WTC11 (cell line): ENCODE results near the gene OTUB2. TPM values are rescaled to one million over a fixed set of nuclear protein-coding genes. Genes with fewer than 3 reads are reported as not detected.

Experiments used
- ATAC-seq: fragments of 200-7000 bp; cut with Tn5 transposase; 2 replicates; pipeline ENCODE4 v1.10.0; 2021; ENCODE audit warnings: mild to moderate bottlenecking, moderate library complexity
- CTCF ChIA-PET: fragments of 300-600 bp; sonication (Branson Sonifier 250); formaldehyde crosslinking; loops from one replicate; lab custom pipeline; 2021; ENCODE audit warnings: antibody characterized with exemption; lab: Charles Lee
- POLR2A ChIA-PET: fragments of 350-600 bp; sonication (Branson Sonifier 250); formaldehyde crosslinking; loops from one replicate; lab custom pipeline; 2021; ENCODE audit warnings: antibody characterized with exemption; lab: Charles Lee
- DNase-seq: peaks from one replicate; pipeline ENCODE4 v3.0.0; 2021; ENCODE audit warnings: low spot score
- H3K27ac Mint-ChIP-seq: 2 replicates; pipeline ENCODE4 v1.8.0; 2021; ENCODE audit warnings: mixed read lengths
- H3K27me3 Mint-ChIP-seq: 2 replicates; pipeline ENCODE4 v1.8.0; 2021; ENCODE audit warnings: low read depth, mild to moderate bottlenecking, moderate library complexity, mixed read lengths
- H3K36me3 Mint-ChIP-seq: 2 replicates; pipeline ENCODE4 v1.8.0; 2021; ENCODE audit warnings: mixed read lengths
- H3K4me1 Mint-ChIP-seq: 2 replicates; pipeline ENCODE4 v1.8.0; 2022; ENCODE audit warnings: mixed read lengths
- H3K4me3 Mint-ChIP-seq: 2 replicates; pipeline ENCODE4 v1.8.0; 2021; ENCODE audit warnings: mild to moderate bottlenecking, moderate library complexity, mixed read lengths
- H3K9me3 Mint-ChIP-seq: 2 replicates; pipeline ENCODE4 v1.8.0; 2021; ENCODE audit warnings: mixed read lengths
- AFF4 ChIP-seq: sonication (generic); formaldehyde crosslinking; IDR thresholded peaks from 2 replicates; pipeline ENCODE4 v1.8.1; 2023; ENCODE audit warnings: mild to moderate bottlenecking, missing genetic modification reagents, borderline replicate concordance
- ATF2 ChIP-seq: sonication (generic); formaldehyde crosslinking; IDR thresholded peaks from 2 replicates; pipeline ENCODE4 v1.8.1; 2022; ENCODE audit warnings: low read depth, missing genetic modification reagents, borderline replicate concordance
- ATF3 ChIP-seq: sonication (generic); formaldehyde crosslinking; conservative IDR thresholded peaks from 2 replicates; pipeline ENCODE4 v1.8.1; 2022; ENCODE audit warnings: mild to moderate bottlenecking, missing genetic modification reagents
- E2F4 ChIP-seq: sonication (generic); formaldehyde crosslinking; IDR thresholded peaks from 2 replicates; pipeline ENCODE4 v1.8.1; 2022; ENCODE audit warnings: low read depth, mild to moderate bottlenecking, moderate library complexity, missing genetic modification reagents, borderline replicate concordance
- GABPB1 ChIP-seq: sonication (generic); formaldehyde crosslinking; IDR thresholded peaks from 2 replicates; pipeline ENCODE4 v1.8.1; 2023; ENCODE audit warnings: mild to moderate bottlenecking, missing genetic modification reagents
- JAZF1 ChIP-seq: fragments of 250-450 bp; sonication (Bioruptor Pico); IDR thresholded peaks from 2 replicates; pipeline ENCODE4 v1.9.0; 2021; ENCODE audit warnings: moderate library complexity, mild to moderate bottlenecking, inconsistent platforms
- MLX ChIP-seq: sonication (generic); formaldehyde crosslinking; IDR thresholded peaks from 2 replicates; pipeline ENCODE4 v1.8.1; 2023; ENCODE audit warnings: mild to moderate bottlenecking, missing genetic modification reagents, moderate library complexity
- MXD4 ChIP-seq: fragments of 250-450 bp; sonication (Bioruptor Pico); IDR thresholded peaks from 2 replicates; pipeline ENCODE4 v1.8.0; 2021; ENCODE audit warnings: mild to moderate bottlenecking, moderate library complexity, borderline replicate concordance
- MYBL2 ChIP-seq: sonication (generic); formaldehyde crosslinking; IDR thresholded peaks from 2 replicates; pipeline ENCODE4 v1.8.1; 2023; ENCODE audit warnings: mild to moderate bottlenecking, moderate library complexity, missing genetic modification reagents
- NR3C1 ChIP-seq: sonication (generic); formaldehyde crosslinking; conservative IDR thresholded peaks from 2 replicates; pipeline ENCODE4 v1.8.1; 2023; ENCODE audit warnings: low read depth, mild to moderate bottlenecking, missing genetic modification reagents
- PRDM15 ChIP-seq: sonication (generic); formaldehyde crosslinking; IDR thresholded peaks from 2 replicates; pipeline ENCODE4 v1.8.0; 2022; ENCODE audit warnings: missing genetic modification reagents
- TEAD1 ChIP-seq: sonication (generic); formaldehyde crosslinking; IDR thresholded peaks from 2 replicates; pipeline ENCODE4 v1.8.0; 2022; ENCODE audit warnings: mild to moderate bottlenecking, missing genetic modification reagents
- ZNF121 ChIP-seq: sonication (generic); formaldehyde crosslinking; IDR thresholded peaks from 2 replicates; pipeline ENCODE4 v1.8.0; 2023; ENCODE audit warnings: missing genetic modification reagents
- ZNF232 ChIP-seq: sonication (generic); formaldehyde crosslinking; IDR thresholded peaks from 2 replicates; pipeline ENCODE4 v1.8.0; 2022; ENCODE audit warnings: mild to moderate bottlenecking, missing genetic modification reagents
- total RNA-seq: library from RNA; stranded (reverse); gene quantifications from 3 replicates; pipeline ENCODE4 v1.2.3, GENCODE V29; 2021
- TF ChIP-seq, protein P1 (sequence below): fragments of 250-450 bp; sonication (Bioruptor Pico); conservative IDR thresholded peaks from 2 replicates; pipeline ENCODE4 v1.9.0; 2021; ENCODE audit warnings: mild to moderate bottlenecking

OTUB2 gene
- total RNA-seq, 1 experiment from 2014 or later: 3.5 TPM

DNA sequence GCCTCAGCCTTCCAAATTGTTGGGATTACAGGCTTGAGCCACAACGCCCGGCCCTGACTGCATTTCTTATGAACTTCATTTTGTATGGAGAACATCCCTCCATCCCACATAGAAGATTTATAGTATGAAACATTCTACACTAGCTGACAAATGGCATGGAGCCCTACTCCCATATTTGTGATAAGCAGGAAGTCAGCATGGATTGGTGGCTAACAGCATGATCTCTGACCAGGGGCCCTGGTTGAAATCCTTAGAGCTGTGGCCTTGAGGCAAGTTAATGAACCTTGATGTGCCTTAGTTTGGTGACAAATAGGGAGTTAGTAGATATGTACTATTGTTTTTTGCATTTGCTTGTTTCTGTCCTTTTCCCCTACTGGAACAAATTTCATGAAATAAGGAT is 67.3 kb downstream of the OTUB2 start:
- DNase-seq (no peak), ATAC-seq (no peak)
- Mint-ChIP-seq H3K4me3 (no peak overlapping the region), H3K27ac (no peak overlapping the region), H3K9me3 (no peaks in the 10 kb centered on the region), H3K27me3 (no peaks in the 10 kb centered on the region), H3K4me1 (no peaks in the 10 kb centered on the region), H3K36me3 (no peaks in the 10 kb centered on the region)
- POLR2A ChIA-PET: no interaction called here
- CTCF ChIA-PET: interaction anchor here (1.2 kb wide), 1 partner anchor 21 kb away, joined by 3 read pairs; no protein-coding TSS in a partner anchor
- TF ChIP-seq MYBL2 (CRISPR knock-in tag): no peak
- TF ChIP-seq TEAD1 (CRISPR knock-in tag): no peak
- TF ChIP-seq PRDM15 (CRISPR knock-in tag): no peak
- no peak for TF ChIP-seq ZNF121 (CRISPR knock-in tag)
- TF ChIP-seq MXD4 (CRISPR knock-in tag): no peak
- TF ChIP-seq ZNF232 (CRISPR knock-in tag): no peak
- TF ChIP-seq ATF3 (CRISPR knock-in tag): no peak
- no peak for TF ChIP-seq MLX (CRISPR knock-in tag)
- no peak for TF ChIP-seq ATF2 (CRISPR knock-in tag)
- TF ChIP-seq E2F4: no peak
- no peak for TF ChIP-seq GABPB1 (CRISPR knock-in tag)
- TF ChIP-seq JAZF1 (CRISPR knock-in tag): no peak
- no peak for TF ChIP-seq NR3C1 (CRISPR knock-in tag)
- TF ChIP-seq AFF4: no peak
- TF ChIP-seq, protein P1, sequence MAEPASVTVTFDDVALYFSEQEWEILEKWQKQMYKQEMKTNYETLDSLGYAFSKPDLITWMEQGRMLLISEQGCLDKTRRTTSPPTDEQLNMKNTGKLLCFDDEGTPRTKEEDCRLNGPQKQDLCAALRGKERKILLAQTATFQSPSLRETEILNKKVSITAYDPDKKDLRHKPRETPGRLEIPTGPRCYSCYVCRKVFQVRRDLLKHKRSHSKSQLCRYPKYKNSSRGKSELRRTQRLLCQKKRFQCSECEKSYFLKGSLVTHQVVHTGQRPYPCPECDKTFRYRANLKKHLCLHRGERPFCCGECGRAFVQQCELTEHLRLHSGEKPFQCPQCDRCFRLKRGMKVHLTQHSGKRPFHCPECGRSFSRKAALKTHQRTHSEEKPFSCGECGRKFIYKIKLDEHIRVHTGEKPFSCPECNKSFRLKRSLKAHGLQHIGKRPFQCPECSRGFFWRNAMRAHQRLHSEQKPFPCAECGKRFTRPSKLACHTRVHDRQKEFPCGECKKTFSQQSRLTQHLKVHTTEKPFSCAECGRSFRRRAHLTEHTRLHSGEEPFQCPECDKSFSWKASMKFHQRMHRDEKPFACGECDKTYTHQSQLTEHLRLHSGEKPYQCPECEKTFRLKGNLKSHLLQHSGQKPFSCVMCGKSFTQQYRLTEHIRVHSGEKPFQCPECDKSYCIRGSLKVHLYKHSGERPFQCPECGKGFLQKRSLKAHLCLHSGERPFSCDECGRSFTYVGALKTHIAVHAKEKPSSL (CRISPR knock-in tag): no peak
